ENCODE data around the gene NACC2. TPM values are rescaled to one million over a fixed set of nuclear protein-coding genes. Genes with fewer than 3 reads are reported as not detected.

Gene NACC2
- total and polyA plus RNA-seq, 9 of the 15 experiments (the other 6 are each of a cell fraction or from before 2014, with no cell fraction given): 0.70 to 25.1 (median 5.6) TPM

GRCh38 chr9:136118320-136119060 lies 23.4 kb upstream of the NACC2 start, which contains the start of gene TMEM250 (continued):
- TF ChIP-seq, protein P1, sequence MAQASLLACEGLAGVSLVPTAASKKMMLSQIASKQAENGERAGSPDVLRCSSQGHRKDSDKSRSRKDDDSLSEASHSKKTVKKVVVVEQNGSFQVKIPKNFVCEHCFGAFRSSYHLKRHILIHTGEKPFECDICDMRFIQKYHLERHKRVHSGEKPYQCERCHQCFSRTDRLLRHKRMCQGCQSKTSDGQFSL (CRISPR knock-in tag; IDR thresholded peaks at IDR 0.05): no peak
- TF ChIP-seq, protein P1 (tag; IDR thresholded peaks at IDR 0.05): no peak
- no peak for TF ChIP-seq E2F5 (CRISPR knock-in tag; IDR thresholded peaks at IDR 0.05)
- no peak for TF ChIP-seq BRD9 (IDR thresholded peaks at IDR 0.05; ENCODE audit: low read depth, partially characterized antibody)
- TF ChIP-seq SIX5 (IDR thresholded peaks at IDR 0.05; ENCODE audit: borderline replicate concordance in 1 of 2, insufficient read depth in 1 of 2, low read depth in 1 of 2, low read length in 2 of 2): 0 out of 4 replicates have a peak, but pooled peaks of 1 of the 2 experiments have one; percentile 5
- TF ChIP-seq NFYB (IDR thresholded peaks at IDR 0.05; ENCODE audit: extremely low read depth, insufficient read length): no peak
- TF ChIP-seq FOXJ2 (tag; IDR thresholded peaks at IDR 0.05): no peak
- peak; percentile 77 for TF ChIP-seq GABPB1 (CRISPR knock-in tag; IDR thresholded peaks at IDR 0.05)
- no peak for TF ChIP-seq JUNB (CRISPR knock-in tag; conservative IDR thresholded peaks at IDR 0.05)
- no peak; the same call in 1 of the 2 replicates for TF ChIP-seq TRIM28 (IDR thresholded peaks at IDR 0.05)
- TF ChIP-seq ZNF3 (CRISPR knock-in tag; IDR thresholded peaks at IDR 0.05): no peak
- TF ChIP-seq KHSRP (IDR thresholded peaks at IDR 0.05): no peak
- no peak for TF ChIP-seq ZNF197 (CRISPR knock-in tag; IDR thresholded peaks at IDR 0.05; ENCODE audit: low read depth)
- no peak for TF ChIP-seq HNRNPUL1 (IDR thresholded peaks at IDR 0.05; ENCODE audit: low read length)
- TF ChIP-seq POLR3A (IDR thresholded peaks at IDR 0.05; ENCODE audit: borderline replicate concordance, extremely low read depth, insufficient read depth, insufficient read length): no peak
- peak; percentile 72; the same call in 1 of the 2 replicates for TF ChIP-seq L3MBTL2 (IDR thresholded peaks at IDR 0.05)
- TF ChIP-seq TSC22D4 (tag; IDR thresholded peaks at IDR 0.05): no peak
- TF ChIP-seq ZKSCAN3 (CRISPR knock-in tag; IDR thresholded peaks at IDR 0.05): no peak
- no peak for TF ChIP-seq TAL1 (IDR thresholded peaks at IDR 0.05)
- TF ChIP-seq, protein P2, sequence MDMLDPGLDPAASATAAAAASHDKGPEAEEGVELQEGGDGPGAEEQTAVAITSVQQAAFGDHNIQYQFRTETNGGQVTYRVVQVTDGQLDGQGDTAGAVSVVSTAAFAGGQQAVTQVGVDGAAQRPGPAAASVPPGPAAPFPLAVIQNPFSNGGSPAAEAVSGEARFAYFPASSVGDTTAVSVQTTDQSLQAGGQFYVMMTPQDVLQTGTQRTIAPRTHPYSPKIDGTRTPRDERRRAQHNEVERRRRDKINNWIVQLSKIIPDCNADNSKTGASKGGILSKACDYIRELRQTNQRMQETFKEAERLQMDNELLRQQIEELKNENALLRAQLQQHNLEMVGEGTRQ (CRISPR knock-in tag; IDR thresholded peaks at IDR 0.05): no peak
- no peak; a peak in 1 of 4 replicates for TF ChIP-seq TEAD1 (CRISPR knock-in tag; IDR thresholded peaks at IDR 0.05)
- TF ChIP-seq RCOR1 (IDR thresholded peaks at IDR 0.05; ENCODE audit: borderline replicate concordance in 1 of 2, low read depth in 2 of 2, low read length in 2 of 2): no peak; a peak in 1 of 4 replicates
- TF ChIP-seq HMG20B (CRISPR knock-in tag; IDR thresholded peaks at IDR 0.05): no peak
- no peak for TF ChIP-seq ILK (tag; IDR thresholded peaks at IDR 0.05; ENCODE audit: borderline replicate concordance, low read depth)
- peak; percentile 82 for TF ChIP-seq ATF7 (IDR thresholded peaks at IDR 0.05)

All from K562 (cell line).